Endodermal cell (in vitro differentiated cells): Measurements from ENCODE around the gene MATR3. TPM values are rescaled to one million over a fixed set of nuclear protein-coding genes. Genes with fewer than 3 reads are reported as not detected.

Experiments
- DNase-seq: peaks from one replicate; pipeline ENCODE4 v3.0.0-alpha.2; 2017
- H3K27ac ChIP-seq: 2 replicates; pipeline ENCODE4 v1.5.1; 2013; ENCODE audit warnings: mild to moderate bottlenecking, low read depth, low read length, moderate library complexity
- H3K27me3 ChIP-seq: 2 replicates; pipeline ENCODE4 v1.6.1; 2013; ENCODE audit warnings: mild to moderate bottlenecking, low read length, moderate library complexity; ENCODE audit not compliant: insufficient read depth, control insufficient read depth, poor library complexity, severe bottlenecking
- H3K36me3 ChIP-seq: 2 replicates; pipeline ENCODE4 v1.7.0; 2013; ENCODE audit warnings: mild to moderate bottlenecking, low read length, moderate library complexity; ENCODE audit not compliant: control insufficient read depth, insufficient read depth
- H3K4me1 ChIP-seq: one replicate; pipeline ENCODE4 v1.7.0; 2013; ENCODE audit warnings: low read length; ENCODE audit not compliant: control insufficient read depth, insufficient read depth
- H3K4me3 ChIP-seq: 2 replicates; pipeline ENCODE4 v1.5.1; 2013; ENCODE audit warnings: mild to moderate bottlenecking, low read length, moderate library complexity
- H3K9ac ChIP-seq: 2 replicates; pipeline ENCODE4 v1.6.1; 2013; ENCODE audit warnings: mild to moderate bottlenecking, low read length, moderate library complexity; ENCODE audit not compliant: poor library complexity, severe bottlenecking; ENCODE audit errors: extremely low read depth
- H3K9me3 ChIP-seq: 2 replicates; pipeline ENCODE4 v1.6.1; 2013; ENCODE audit warnings: mild to moderate bottlenecking, low read length, moderate library complexity; ENCODE audit not compliant: control insufficient read depth
- H3K27ac Mint-ChIP-seq: 2 replicates; pipeline ENCODE4 v1.8.0; 2020; ENCODE audit warnings: mixed read lengths
- H3K27me3 Mint-ChIP-seq: 2 replicates; pipeline ENCODE4 v1.8.0; 2021; ENCODE audit warnings: mild to moderate bottlenecking, mixed read lengths; ENCODE audit not compliant: insufficient read depth
- H3K36me3 Mint-ChIP-seq: 2 replicates; pipeline ENCODE4 v1.8.0; 2020; ENCODE audit warnings: low read depth, mixed read lengths
- H3K4me1 Mint-ChIP-seq: 2 replicates; pipeline ENCODE4 v1.8.0; 2020; ENCODE audit warnings: mixed read lengths
- H3K4me3 Mint-ChIP-seq: 2 replicates; pipeline ENCODE4 v1.8.0; 2020; ENCODE audit warnings: mild to moderate bottlenecking, moderate library complexity, mixed read lengths
- H3K9me3 Mint-ChIP-seq: 2 replicates; pipeline ENCODE4 v1.8.0; 2020; ENCODE audit warnings: mild to moderate bottlenecking, mixed read lengths
- WGBS, 2 experiments: methylation state at CpG; one replicate each; pipeline versions ENCODE4 v1.1.5 to v1.1.7; 2013; ENCODE audit warnings: missing lambda C conversion rate in 2 of 2, mixed read lengths in 1 of 2; ENCODE audit not compliant: insufficient coverage in 1 of 2, insufficient read length in 1 of 2; 5-methylcytosine and 5-hydroxymethylcytosine counted together
- total RNA-seq, 2 donors: library from RNA; stranded (reverse); fragmentation: NEBNext Ultra II Directional in 1 of 2; extraction: Animal tissue kit (Norgen Biotek cat#: 25700) in 1 of 2; gene quantifications; 2 replicates in 1 of 2; 3 replicates in 1 of 2; pipeline ENCODE4 v1.2.1, GENCODE V29; 2021
- TF ChIP-seq, protein P1 (sequence below): fragments of 200-600 bp; sonication (generic); conservative IDR thresholded peaks from 2 replicates; pipeline ENCODE4 v1.5.0; 2021; ENCODE audit warnings: antibody characterized with exemption, mild to moderate bottlenecking

MATR3 gene
- total RNA-seq, 2 donors from 2014 or later: 250 to 279 TPM

DNA sequence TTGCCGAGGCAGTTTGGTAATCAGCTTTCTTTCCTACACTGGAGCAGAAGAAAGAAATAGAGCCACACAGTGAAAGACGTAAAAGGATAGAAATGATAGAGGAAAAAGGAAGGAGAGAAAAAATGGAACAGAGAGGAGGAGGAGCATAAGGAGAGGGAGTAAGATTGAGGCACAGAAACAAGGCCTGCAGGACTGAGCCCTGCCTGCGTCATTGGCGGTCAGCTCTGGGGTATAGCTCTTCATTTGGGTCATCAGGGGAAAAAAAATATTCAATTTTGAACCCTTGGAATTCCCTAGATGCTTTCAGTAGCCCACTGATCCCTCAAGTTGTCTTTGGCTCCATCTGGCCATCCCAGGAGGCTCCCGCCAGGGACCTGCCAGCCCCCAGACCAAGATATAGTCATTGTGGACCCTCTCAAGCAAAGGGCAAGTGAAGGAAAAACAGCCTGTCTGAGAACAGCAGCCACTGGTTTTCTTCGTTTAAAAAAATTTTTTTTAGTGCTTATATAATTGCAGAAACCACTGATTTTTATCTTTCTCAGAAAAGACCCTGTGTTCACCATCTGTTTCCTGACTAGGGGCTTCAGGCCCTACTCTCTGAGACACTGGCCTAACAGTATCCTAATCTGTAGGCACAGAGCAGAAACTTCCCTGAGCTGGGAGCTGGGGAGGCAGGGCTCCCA is 31.3 kb upstream of the MATR3 start:
- Mint-ChIP-seq H3K4me1 (peaks cover 2% of the 10 kb centered on the region), H3K9me3 (no peaks in the 10 kb centered on the region), H3K36me3 (no peaks in the 10 kb centered on the region), H3K4me3 (no peak overlapping the region), H3K27me3 (no peaks in the 10 kb centered on the region), H3K27ac (no peak overlapping the region)
- TF ChIP-seq, protein P1, sequence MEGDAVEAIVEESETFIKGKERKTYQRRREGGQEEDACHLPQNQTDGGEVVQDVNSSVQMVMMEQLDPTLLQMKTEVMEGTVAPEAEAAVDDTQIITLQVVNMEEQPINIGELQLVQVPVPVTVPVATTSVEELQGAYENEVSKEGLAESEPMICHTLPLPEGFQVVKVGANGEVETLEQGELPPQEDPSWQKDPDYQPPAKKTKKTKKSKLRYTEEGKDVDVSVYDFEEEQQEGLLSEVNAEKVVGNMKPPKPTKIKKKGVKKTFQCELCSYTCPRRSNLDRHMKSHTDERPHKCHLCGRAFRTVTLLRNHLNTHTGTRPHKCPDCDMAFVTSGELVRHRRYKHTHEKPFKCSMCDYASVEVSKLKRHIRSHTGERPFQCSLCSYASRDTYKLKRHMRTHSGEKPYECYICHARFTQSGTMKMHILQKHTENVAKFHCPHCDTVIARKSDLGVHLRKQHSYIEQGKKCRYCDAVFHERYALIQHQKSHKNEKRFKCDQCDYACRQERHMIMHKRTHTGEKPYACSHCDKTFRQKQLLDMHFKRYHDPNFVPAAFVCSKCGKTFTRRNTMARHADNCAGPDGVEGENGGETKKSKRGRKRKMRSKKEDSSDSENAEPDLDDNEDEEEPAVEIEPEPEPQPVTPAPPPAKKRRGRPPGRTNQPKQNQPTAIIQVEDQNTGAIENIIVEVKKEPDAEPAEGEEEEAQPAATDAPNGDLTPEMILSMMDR: no peak
- H3K9ac ChIP-seq: no peak overlapping the region
- H3K36me3 ChIP-seq: no peaks in the 10 kb centered on the region
- no peaks in the 10 kb centered on the region for H3K9me3 ChIP-seq
- WGBS, 2 experiments: 91 to 92% methylated on average over 6 of the region's 6 CpGs
- DNase-seq: no peak
- no peaks in the 10 kb centered on the region for H3K4me1 ChIP-seq
- no peaks in the 10 kb centered on the region for H3K27me3 ChIP-seq
- H3K4me3 ChIP-seq: no peak overlapping the region
- H3K27ac ChIP-seq: no peak overlapping the region

DNA sequence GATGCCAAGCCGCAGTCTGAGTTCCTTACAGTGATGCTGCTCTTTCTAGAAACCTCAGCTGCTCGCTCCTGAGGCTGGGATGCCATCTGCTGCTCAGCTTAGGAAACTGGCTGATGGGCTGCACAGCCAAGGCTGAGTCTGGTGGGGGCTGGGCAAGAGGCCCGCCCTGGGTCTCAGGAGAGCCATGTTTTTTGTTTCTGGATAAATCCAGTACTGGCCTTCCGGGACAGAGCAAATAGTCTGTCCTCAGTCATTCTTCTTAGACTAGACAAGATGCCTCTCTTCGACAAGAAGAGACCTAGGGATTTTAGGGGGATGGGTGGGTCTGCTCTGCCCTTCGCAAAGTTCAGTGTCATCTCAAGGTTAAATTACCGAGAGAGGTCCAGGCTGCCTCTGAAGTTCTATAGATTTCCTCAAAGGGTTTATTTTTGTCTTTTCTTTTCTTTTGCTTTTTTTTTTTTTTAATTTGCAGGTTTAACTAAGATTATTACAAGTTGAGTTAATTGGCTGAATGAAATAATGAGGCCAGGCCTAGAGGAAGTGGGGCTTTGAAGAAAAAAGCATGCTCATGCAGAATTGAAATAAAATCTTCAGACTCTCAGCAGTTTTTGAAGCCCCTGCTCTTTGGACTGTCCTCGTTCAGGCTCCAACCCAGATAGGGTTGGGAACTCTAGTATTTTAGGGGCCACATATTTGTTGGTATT is 30.6 kb upstream of the MATR3 start:
- Mint-ChIP-seq H3K27ac (no peak overlapping the region), H3K4me1 (peaks cover 3% of the 10 kb centered on the region)
- H3K27ac ChIP-seq: no peak overlapping the region

DNA sequence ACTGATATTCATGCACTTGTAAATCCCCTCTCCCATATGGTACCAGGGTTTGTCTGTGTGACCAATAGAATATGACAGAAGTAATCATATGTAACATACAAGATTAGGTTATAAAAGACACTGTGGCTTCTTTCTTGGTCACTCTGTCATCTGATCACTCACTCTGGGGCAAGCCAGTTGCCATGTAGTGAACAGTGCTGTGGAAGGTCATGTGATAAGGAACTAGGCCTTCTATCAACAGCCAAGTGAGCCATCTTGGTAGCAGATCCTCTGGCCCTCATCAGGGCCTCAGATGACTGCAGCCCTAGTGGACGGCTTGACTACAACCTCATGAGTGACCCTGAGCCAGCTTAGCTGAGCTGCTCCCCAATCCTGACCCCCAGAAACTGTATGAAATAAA is 30.0 kb upstream of the MATR3 start:
- 90 to 100% methylated on average over 1 of the region's 1 CpG for WGBS, 2 experiments
- Histone ChIP-seq H3K27me3 (no peaks in the 10 kb centered on the region), H3K4me1 (no peaks in the 10 kb centered on the region), H3K9ac (no peak overlapping the region), H3K4me3 (no peak overlapping the region), H3K36me3 (no peaks in the 10 kb centered on the region), H3K27ac (no peak overlapping the region), H3K9me3 (no peaks in the 10 kb centered on the region)
- peaks cover 9% of the 10 kb centered on the region for H3K4me1 Mint-ChIP-seq
- no peak overlapping the region for H3K4me3 Mint-ChIP-seq
- DNase-seq: no peak
- TF ChIP-seq, protein P1: no peak
- H3K9me3 Mint-ChIP-seq: no peaks in the 10 kb centered on the region
- H3K27ac Mint-ChIP-seq: no peak overlapping the region
- no peaks in the 10 kb centered on the region for H3K27me3 Mint-ChIP-seq
- H3K36me3 Mint-ChIP-seq: no peaks in the 10 kb centered on the region

More for the DNA sequence above, 30.6 kb upstream of the MATR3 start:
- no peaks in the 10 kb centered on the region for H3K27me3 Mint-ChIP-seq
- peak; percentile 95 for DNase-seq
- H3K4me1 ChIP-seq: no peaks in the 10 kb centered on the region
- no peak overlapping the region for H3K4me3 Mint-ChIP-seq
- TF ChIP-seq, protein P1: peak; percentile 94
- no peaks in the 10 kb centered on the region for H3K36me3 ChIP-seq
- no peak overlapping the region for H3K9ac ChIP-seq
- no peaks in the 10 kb centered on the region for H3K9me3 Mint-ChIP-seq
- no peaks in the 10 kb centered on the region for H3K36me3 Mint-ChIP-seq
- no peaks in the 10 kb centered on the region for H3K27me3 ChIP-seq
- WGBS, 2 experiments: 40 to 46% methylated on average over 4 to 8 of the region's 8 CpGs
- no peaks in the 10 kb centered on the region for H3K9me3 ChIP-seq
- no peak overlapping the region for H3K4me3 ChIP-seq
